Caki2 (cell line): ENCODE data around the gene NEK2. TPM values are rescaled to one million over a fixed set of nuclear protein-coding genes. Genes with fewer than 3 reads are reported as not detected.
A peak's percentile ranks its signal among the peaks of the same experiment; 100 is the strongest.
"Not testable (repeated sequence)": the region's sequence is repeated elsewhere in the genome, so short reads cannot be mapped to it uniquely, and the experiment has no call there.

Experiments used
- DNase-seq: peaks from one replicate; pipeline ENCODE4 v3.0.0-alpha.2; 2015; ENCODE audit warnings: low read depth
- in situ Hi-C: cut with HindIII; loops from 2 replicates; pipeline ENCODE4 v1.10.0; 2016; ENCODE audit warnings: low sequenced_read_pairs, low pct_unique_long_range_greater_than_20kb, mixed read lengths
- total RNA-seq: library from RNA; depleted of rRNA; stranded (reverse); fragments of >200 nt; shearing (Covaris generic); gene quantifications from 2 replicates; pipeline ENCODE4 v1.2.3, GENCODE V29; 2014; ENCODE audit warnings: low replicate concordance; rRNA removed

The NEK2 gene
- total RNA-seq = 34.6 and 39.9 TPM in 2 replicates

DNA sequence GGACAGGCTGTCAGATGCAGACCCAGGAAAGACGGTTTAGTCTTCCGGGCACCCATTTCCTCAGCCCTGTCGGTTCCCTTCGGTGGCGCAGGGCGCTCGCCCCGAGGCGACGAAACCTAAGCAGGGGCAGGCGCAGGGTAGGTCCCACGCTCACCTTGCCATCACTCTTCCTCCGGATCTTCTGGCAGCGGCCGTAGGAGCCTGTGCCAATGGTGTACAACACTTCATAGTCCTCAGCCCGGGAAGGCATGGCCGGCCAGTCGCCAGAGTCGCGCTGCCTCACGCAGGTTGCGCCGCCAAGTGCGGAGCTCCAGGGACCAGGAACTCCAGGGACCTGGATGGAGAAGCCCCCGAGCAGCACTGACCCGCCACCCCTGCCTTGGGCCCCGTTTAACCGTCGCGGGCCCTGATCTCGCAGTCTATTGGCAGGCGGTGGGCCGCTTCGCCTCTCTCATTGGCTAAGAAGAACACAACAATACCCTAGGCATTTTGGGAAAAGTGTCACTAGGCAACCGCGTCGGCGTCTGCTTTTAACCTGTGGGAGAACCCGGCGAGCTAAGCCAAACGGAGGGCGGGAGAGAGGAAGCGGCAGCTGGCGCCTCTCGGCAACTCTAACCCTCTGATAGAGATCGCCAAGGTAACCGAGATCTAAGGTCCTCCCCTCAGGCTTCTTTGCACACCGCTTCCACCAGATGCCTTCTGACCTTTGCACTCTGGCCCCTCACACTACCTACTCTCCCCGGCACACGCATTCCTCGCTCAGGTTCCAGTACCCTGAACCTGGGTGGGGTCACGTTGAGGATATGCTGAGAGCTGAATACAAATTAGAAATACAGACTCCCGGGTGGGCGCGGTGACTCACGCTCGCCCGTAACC is at the start of gene NEK2:
NEK2 (minus strand) TSS at position 392 of the 876 bp plus-strand sequence; CDS start at position 250, 142 bp downstream.
- in situ Hi-C loops = no loop called here
- peak; percentile 98 for DNase-seq

DNA sequence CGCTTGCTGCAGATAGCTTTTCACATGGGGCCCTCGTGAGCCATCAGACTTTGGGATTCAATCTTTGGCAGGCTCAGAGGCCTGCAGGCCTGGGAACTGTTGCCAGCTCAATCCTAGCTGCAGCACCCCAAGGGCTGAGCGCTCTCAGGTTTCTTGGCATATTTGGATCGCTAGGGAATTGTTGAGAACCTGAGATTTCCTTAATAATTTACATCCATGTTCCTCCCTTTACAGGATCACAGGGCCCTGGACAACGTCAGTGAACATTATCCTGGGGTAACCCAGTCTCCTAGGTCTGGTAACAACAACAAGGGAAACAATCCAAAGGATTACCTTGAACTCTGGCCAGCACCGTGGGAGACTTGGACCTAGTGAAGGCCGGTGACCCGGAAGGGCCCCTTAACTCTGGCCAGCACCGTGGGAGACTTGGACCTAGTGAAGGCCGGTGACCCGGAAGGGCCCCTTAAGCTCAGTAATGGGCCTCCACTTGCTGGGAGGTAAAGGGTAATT is 49.3 kb upstream of the NEK2 start:
- in situ Hi-C loops = no loop called here
- no peak for DNase-seq

DNA sequence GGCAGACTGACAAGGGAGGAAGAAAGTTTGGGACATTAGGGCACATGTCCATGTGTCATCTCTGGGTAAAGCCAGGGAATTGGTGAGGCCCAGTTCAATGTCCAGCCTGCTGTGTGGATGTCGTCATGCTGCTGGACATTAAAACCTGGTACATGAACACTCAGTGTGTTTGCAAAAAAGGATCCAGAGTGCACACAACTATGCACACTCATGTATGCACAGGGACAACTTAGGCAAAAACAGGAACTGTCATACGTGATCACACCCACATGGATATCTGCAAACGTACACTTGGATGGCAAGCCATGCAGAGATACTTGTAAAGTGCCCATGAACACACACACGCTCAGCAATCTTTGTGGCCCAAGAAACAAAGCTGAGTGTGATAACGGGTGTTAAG is 47.9 kb upstream of the NEK2 start:
- DNase-seq = no peak
- in situ Hi-C loops = no loop called here

DNA sequence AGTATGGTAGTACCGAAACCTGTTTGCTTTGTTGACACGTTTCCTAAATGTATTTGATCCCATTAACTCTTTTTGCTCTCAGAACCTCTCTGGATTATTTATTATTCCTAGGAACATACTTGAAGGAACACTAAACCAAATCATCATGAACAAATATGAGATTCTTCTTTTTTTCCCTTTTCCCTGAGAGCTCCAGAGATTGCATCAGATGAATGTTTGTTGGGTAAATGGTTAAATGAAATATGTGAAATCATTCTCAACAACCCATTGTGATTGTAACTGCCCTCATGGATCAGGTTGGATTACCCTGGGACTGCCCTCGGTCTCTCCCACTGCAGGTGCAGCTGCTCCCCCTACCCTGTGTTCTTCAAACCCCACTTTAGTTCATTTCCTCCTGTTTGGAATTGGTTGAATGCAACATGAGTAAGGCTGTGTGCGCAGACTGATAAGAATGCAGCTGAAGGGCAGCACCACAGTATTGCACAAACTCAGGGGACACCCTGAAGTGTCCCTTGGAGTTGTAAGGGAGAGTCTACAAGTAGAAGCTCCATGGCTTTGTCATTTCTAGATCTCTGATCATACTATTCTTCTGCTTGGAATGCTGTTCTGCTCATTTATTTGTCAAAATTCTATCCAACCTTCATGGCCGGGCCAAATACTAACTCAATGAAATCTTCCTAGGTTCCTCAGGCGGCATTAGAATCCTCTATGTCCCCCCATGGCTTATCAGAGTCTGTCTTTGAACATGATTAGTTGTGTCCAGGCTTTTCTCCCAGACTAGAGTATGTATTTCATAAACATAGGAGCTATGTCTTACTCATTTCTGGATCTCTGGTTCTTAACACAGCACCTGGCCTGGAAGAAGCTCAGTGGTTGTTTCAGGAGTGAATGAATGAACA is 47.1 kb upstream of the NEK2 start:
- in situ Hi-C loops = no loop called here
- no peak for DNase-seq

DNA sequence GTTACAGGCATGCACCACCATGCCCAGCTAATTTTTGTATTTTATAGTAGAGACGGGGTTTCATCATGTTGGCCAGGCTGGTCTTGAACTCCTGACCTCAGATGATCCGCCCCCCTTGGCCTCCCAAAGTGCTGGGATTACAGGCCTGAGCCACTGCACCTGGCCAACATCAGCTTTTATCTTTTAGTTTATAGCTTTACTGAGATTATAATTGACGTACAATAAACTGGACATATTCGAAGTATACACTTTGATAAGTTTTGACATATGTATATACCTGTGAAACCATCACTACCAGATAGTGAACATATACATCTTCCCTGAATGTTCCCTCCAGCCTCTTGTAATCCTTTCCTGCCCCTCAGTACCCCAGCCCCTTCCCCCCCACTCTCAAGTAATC is 41.1 kb upstream of the NEK2 start:
- in situ Hi-C loops, DNase-seq: not testable (repeated sequence)

DNA sequence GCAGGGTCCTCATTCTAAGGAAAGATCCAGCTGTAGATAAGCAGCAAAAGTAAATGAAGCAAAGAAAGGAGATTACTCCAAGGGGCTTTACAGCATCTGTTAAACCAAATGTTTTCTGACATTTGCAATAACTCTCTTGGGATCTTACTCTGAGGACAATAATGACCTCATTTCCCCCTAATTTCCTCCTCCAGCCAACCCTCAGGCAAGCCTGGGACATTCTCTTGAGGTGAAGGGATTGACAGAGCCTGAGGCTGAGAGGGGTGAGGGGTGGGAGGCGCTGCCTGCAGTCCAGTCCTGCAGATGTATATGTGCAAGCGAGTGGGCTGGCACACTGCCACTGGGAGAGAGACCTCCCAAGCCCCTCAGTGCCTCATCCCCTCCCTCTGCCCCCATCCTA is 40.5 kb upstream of the NEK2 start:
- in situ Hi-C loops = no loop called here
- DNase-seq = no peak

DNA sequence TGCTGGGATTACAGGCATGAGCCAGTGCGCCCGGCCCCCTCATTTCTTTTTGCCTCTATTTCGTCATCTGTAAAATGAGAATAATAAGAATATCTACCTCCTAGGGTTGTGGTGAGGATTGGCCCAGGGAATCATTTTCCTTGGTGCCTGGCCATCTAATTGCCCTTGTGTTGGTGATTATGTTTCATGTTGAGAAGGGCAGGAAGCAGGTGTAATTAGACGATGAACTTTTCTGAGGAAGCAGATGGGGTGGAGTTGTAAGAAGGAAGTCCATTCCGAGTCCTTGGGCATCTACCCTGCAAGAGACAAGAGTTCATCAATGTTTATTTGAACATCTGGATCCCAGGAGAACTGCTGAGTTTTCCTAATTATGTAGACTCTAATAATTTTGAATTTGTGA is 38.7 kb upstream of the NEK2 start:
- in situ Hi-C loops = no loop called here
- no peak for DNase-seq

DNA sequence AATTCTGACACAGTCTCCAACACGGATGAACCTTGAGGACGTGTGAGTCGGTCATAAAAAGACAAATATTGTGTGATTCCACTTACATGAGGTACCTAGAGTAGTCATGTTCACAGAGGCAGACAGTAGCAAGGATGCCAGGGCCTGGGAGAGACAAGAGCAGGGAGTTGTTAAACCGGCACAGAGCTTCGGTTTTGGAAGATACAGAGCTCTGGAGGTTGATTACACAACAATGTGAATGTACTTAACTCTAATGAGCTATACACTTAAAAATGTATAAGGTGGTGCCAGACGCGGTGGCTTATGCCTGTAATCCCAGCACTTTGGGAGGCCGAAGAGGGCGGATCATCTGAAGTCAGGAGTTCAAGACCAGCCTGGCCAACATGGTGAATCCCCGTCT is 37.8 kb upstream of the NEK2 start:
- in situ Hi-C loops = no loop called here
- DNase-seq = no peak

DNA sequence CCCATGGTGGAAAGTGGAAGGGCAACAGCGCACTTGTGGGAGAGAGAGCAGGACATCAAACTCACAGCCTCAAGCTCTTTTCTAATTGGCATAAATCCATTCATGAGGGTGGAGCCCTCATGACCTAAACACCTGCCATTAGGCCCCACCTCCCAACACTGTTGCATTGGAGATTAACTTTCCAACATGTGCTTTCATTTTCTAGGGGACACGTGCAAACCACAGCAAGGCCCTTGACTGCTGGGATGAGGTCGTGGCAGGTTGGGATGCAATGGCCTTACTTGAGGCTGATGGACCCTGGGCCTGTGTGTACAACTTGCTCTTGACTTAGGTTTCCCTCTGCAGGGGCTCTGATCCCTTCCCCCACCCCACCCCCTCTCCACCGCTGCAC is 35.9 kb upstream of the NEK2 start:
- in situ Hi-C loops = no loop called here
- no peak for DNase-seq

DNA sequence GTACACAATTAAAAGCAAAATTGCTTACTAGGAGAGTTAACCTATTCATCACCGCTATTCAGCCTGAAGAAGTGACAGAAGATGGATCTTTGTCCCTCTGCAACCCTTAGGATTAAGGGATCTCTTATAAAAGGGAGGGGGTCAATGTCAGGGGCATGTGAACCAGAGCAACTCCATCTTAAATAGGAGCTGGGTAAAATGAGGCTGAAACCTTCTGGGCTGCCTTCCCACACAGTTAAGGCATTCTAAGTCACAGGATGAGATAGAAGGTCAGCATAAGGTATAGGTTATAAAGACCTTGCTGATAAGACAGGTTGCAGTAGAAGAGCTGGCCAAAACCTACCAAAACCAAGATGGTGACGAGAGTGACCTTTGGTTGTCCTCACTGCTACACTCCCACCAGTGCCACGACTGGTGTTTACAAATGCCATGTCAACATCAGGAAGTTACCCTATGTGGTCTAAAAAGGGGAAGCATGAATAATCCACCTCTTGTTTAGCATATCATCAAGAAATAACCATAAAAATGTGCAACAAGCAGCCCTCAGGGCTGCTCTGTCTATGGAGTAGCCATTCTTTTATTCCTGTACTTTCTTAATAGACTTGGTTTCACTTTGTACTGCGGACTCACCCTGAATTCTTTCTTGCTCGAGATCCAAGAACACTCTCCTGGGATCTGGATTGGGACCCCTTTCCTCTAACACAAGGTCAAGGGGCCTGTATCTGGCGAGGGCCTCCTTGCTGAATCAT is 35.3 kb upstream of the NEK2 start:
- DNase-seq = no peak
- in situ Hi-C loops = no loop called here

DNA sequence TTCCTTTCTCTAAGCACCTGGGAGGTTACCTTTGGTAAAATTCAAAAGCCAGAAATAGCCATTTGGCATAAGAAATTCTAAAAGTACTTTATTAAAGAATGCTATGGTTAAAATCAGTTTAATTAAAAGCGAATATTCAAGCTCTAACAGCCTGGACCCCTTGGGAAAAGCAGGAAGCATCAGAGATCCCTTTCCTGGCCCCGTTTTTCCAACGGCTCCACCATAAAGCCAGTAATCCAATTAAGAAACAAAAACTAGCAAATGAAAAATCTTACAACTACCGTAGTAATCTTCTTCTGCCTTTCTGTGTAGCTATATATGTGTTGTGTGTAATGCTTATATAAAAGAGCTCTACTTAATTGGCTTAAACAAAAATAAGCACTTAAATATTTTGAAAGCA is 33.5 kb upstream of the NEK2 start:
- in situ Hi-C loops = no loop called here

DNA sequence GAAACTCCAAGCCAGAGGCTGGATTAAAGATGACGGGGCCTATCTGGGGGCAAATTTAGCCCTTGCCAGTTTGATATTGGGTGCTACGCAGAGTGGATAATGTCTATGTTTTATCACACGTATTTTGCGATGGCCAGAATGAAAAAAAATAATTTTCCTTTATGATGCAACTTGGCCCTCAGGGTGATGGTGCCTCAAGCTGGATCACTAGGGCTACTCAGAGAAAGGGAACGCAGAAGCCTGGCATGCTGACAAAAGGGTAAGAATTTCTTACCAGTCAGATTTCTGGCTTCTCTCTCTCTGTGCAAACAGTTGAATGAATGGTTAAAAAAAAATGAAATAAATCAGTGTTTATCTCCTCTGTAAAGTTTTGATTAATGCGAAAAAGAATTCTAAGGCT is 32.6 kb upstream of the NEK2 start:
- DNase-seq = no peak
- in situ Hi-C loops = no loop called here

More for the DNA sequence above, 33.5 kb upstream of the NEK2 start:
- no peak for DNase-seq

DNA sequence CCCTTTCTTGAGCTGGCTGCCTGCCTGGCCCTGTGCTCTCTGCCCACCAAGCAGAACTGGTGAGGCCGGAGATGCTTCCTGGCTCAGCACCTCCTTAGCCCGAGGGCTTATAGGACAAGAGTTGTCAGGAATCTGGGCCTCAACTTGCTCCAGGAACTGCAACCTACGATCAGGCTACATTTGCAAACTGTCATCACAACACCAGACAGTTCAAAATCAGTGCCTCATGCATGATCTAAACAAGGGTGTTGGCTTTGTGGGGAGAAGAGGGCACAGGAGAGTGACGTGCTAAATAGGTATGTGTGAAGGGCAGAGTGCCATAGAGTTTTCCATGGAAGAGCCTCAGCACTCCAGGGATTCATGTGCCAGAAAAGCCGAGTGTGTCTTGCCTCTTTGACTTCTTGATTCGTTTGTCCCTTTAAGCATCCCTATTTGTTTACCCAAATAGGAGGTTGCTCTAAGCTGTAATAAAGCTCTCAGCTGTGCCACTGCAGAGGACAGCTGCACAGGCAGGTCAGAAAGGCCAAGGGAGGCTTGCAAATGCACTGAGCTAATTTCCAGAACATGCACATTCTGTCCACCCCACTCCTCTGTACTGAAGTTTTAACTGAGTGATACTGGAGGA is 30.2 kb upstream of the NEK2 start:
- DNase-seq = no peak
- in situ Hi-C loops = no loop called here

DNA sequence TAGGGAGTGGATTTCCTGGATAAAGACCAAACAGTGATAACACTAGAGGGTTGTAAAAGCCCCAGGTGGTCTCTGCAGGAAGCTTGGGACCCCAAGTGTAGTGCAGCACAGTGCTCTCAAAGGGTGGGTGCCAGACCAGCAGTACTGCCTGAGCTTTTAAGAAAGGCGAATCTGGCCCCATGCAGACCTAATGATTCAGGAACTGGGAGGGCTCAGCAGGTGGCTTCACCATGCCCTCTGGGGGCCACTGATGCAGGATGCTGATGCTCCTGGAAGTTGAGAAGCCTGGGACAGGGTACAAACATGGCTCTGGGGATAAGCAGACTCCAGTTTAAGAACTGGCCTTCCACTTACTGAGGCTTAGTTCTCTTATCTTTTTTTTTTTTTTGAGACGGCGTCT is 29.1 kb upstream of the NEK2 start:
- no peak for DNase-seq
- in situ Hi-C loops = no loop called here

DNA sequence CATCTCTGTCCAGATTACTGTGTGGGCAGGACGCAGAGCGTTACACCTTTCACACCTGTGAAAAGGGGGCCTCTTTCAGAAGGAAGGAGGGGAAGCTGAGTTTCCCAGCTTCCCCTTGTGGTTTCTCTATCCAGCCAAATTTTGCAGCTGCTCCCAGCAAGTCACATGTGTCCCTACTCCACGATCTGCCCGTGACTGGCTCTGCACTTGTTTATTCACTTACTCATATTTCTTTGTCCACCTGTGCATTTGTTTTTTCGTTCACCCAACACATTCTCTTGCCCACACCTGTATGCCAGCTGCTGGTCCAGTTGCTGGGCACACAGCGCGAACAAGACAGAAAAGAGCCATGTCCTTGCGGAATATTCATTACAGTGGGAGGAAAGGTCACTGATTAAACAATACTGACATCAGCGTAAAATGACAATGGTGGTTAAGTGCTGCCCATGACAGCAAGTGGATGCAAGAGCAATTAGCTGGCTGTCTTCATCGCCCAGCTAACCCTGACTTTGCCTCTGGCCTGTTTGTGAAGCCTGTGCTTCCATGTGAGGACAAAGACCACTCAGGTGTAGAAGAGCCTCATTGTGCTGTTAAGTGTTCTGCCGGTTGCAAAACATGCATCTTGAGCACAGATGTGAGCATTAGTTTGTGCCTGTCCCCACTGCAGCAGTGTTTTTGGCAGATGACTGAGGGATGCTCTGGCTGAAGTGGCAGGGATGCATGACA is 28.6 kb upstream of the NEK2 start:
- in situ Hi-C loops = no loop called here
- DNase-seq = peak; percentile 30

DNA sequence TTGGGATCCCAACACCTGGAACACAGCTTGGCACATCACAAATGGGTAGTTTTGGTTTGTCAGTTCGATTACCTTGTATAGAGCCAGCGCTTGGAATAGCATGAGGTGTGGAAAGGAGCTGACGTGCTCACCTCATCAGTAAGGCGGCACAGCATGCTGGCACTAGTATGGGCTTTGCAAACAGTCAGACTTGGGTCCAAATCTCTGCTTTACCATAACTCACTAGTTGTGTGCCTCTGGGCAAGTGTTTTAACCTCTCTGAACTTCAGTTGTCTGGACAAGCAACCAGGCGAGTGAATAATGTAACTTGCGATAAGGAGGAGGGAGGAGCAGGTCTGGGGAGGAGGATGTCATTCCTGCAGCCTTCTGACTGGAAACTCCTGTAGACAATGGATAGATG is 26.3 kb upstream of the NEK2 start:
- no peak for DNase-seq
- in situ Hi-C loops = no loop called here

DNA sequence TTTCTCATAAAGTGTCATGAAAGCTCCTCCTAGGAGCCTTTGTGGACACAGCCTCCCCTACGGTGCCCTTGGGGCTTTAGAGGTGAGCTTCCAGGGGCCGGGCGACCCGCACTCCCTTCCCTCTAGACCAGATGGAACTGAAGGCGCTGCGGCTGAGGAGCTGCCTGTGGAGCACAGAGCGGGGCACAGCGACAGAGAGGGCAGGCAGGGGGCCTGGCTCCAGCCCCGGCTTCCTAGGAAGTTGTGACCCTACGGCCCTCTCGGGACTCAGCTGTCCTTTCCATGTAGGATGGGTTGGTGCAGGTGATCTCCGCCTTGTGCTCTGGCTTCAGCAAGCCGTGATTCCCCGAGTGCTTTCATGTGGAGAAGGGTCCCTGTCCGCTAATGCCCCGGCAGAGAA is 23.6 kb upstream of the NEK2 start:
- in situ Hi-C loops = no loop called here
- no peak for DNase-seq
